Measurements from ENCODE around the gene KMO.

The KMO gene

DNA sequence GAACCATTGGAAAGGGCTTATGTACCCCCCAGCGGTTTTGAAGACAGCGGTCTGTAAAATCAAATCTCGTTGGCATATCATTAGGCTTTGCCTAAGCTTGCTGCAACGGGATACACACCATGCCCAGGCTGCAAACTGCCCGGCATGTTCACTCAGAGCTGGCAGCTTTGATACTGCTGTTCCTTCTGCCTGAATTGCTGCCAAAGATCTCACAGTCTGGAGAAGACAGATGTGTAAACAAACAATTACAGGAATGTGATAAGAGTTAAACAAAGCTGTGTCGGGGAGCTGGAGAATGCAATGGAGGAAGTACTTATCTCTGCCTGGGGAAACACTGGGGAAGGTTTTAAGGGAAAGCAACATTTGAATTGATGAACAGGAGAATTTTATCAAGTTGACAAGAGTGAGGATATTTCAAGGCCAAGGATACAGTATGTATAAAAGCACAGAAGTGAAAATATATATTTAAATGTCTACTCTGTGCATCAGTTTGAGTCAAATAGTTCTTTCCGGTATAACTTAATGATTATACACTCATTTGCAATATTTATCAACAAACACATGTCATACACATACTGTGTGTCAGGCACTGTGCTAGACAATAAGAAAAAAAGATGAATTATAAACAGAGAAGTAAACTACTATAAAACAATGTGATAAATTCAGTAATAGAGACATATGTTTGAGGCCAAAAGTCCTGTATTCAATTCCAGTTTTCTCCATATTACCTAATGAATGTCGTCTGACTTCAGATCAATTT, 78.1 kb downstream of the KMO start:
- no peak for DNase-seq (ENCODE audit: low read depth)
- TF ChIP-seq, protein P1, sequence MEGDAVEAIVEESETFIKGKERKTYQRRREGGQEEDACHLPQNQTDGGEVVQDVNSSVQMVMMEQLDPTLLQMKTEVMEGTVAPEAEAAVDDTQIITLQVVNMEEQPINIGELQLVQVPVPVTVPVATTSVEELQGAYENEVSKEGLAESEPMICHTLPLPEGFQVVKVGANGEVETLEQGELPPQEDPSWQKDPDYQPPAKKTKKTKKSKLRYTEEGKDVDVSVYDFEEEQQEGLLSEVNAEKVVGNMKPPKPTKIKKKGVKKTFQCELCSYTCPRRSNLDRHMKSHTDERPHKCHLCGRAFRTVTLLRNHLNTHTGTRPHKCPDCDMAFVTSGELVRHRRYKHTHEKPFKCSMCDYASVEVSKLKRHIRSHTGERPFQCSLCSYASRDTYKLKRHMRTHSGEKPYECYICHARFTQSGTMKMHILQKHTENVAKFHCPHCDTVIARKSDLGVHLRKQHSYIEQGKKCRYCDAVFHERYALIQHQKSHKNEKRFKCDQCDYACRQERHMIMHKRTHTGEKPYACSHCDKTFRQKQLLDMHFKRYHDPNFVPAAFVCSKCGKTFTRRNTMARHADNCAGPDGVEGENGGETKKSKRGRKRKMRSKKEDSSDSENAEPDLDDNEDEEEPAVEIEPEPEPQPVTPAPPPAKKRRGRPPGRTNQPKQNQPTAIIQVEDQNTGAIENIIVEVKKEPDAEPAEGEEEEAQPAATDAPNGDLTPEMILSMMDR (conservative IDR thresholded peaks at IDR 0.05; ENCODE audit: control insufficient read depth, insufficient read depth, low read depth, low read length): no peak
- H3K4me3 ChIP-seq (ENCODE audit: control insufficient read depth, low read depth, low read length): no peak overlapping the region

DNA sequence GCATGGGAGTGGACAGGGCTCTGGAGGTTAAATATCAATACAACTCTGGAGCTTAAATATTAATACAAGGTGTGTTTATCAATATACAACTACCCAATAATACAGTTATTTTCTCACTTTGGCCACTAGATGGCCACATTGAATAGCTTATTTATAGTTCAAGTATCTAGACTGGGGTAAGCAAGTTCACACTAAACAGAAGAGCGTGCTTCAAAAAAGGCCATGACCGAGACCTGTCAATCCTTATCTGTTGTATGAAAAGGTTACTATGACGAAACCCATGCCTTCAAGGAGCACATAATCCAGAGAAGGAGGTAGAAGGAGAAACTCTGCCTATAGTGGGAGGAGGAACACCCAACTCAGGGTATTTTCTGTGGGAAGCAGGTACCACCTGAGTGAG, 78.9 kb downstream of the KMO start:
- H3K4me3 ChIP-seq (ENCODE audit: control insufficient read depth, low read depth, low read length): no peak overlapping the region
- TF ChIP-seq, protein P1 (conservative IDR thresholded peaks at IDR 0.05; ENCODE audit: control insufficient read depth, insufficient read depth, low read depth, low read length): peak; percentile 53
- DNase-seq (ENCODE audit: low read depth): peak; percentile 79

DNA sequence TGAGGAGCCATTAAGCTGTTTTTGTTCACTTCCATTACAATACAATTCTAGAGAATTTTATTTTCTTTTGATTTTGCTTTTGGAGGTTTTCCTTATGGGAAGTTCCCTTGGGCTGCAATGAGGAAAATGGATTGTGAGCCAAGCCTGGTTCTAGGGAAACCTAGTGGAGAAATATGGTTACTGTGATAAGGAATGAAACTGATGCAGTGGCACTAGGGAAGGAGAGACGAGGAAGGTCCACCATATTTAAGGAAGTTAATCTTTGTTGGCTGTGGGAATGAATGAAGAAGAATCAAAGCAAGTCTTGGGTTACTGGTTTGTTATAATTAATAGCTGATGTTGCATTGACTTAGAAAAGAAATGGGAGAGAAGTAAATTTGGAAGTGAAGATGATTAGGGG, 79.6 kb downstream of the KMO start:
- H3K4me3 ChIP-seq (ENCODE audit: control insufficient read depth, low read depth, low read length): no peak overlapping the region
- DNase-seq (ENCODE audit: low read depth): no peak
- TF ChIP-seq, protein P1 (conservative IDR thresholded peaks at IDR 0.05; ENCODE audit: control insufficient read depth, insufficient read depth, low read depth, low read length): no peak

DNA sequence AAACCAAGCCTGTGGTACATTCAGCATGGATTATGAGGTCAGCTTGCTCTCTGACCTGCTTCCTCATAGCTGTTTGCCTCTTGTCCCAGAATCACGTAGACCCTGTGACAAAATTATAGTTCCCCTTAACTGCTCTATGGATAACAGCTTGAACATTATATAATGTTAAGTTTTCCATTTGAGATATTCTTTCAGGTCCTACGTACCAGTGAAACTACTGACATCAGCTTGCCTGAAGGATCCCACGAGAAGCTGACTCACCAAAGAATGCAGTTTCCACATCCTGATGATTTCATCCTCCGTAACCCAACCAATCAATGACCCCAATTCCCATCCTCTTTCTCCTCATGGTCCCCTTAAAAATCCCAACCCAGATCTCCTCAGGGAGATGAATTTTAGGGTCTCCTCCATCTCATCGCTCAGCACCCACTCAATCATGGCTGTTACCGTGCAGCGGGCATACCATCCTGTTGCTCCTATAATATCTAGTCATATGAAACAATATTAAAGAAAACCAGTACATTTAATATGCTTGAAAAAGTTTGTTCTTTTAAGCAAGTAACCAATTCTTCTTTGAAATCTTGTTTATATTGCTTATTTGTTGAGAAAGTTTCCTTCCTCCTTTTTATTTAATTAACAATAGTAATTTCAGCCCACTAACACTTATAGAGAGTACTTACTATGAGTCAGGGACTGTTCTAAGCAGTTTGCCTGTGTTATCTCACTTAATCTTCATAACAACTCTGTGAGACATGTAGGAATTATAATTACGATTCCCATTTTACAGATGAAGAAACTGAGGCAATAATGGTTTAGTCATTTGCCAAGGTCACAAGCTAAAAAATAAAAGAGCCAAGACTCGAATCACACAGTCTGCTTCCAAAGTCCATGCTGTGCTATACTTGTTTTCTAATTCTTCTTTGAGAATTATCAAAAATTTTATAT, 80.6 kb downstream of the KMO start:
- peak; percentile 96 for DNase-seq (ENCODE audit: low read depth)
- no peak overlapping the region for H3K4me3 ChIP-seq (ENCODE audit: control insufficient read depth, low read depth, low read length)
- TF ChIP-seq, protein P1 (conservative IDR thresholded peaks at IDR 0.05; ENCODE audit: control insufficient read depth, insufficient read depth, low read depth, low read length): no peak

DNA sequence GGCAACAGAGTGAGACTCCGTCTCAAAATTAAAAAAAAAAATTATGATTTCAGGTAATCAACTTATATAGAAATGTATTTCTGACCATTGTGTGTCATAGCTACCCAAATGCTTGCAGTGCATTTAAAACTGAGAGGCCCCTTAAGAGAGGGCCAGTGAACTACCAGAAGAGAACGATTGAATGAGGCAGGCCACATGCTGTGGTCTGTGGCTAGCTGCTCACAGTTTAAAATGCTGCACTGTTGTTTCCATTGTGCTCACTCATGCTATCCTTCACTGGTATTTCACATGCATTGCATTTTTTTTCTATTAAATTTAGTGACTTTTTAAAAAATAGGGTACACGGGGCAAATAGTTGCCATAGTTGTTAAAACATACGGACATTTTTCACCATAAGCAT, 82.0 kb downstream of the KMO start:
- no peak for DNase-seq (ENCODE audit: low read depth)
- no peak overlapping the region for H3K4me3 ChIP-seq (ENCODE audit: control insufficient read depth, low read depth, low read length)
- TF ChIP-seq, protein P1 (conservative IDR thresholded peaks at IDR 0.05; ENCODE audit: control insufficient read depth, insufficient read depth, low read depth, low read length): no peak

DNA sequence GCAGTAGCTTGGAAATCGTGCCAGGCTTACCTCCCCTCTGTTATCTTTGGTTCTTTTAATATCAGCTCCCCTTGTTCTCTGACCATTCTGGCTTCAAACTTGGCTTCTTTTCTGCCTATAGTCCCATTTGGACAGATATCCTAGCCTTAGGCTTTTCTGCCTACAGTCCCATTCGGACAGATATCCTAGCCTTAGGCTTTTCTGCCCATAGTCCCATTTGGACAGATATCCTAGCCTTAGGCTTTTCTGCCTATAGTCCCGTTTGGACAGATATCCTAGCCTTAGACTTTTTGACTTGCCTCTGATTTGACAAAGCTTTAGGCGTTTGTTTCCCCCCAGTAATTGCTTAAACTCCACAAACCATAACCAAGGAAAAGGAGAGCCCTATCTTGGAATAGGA, 82.4 kb downstream of the KMO start:
- TF ChIP-seq, protein P1 (conservative IDR thresholded peaks at IDR 0.05; ENCODE audit: control insufficient read depth, insufficient read depth, low read depth, low read length): no peak
- H3K4me3 ChIP-seq (ENCODE audit: control insufficient read depth, low read depth, low read length): no peak overlapping the region
- DNase-seq (ENCODE audit: low read depth): no peak

Measured in fibroblast of mammary gland (primary cell).